ENCODE data around the gene PRSS2.

GRCh38 chr7:142770661-142771352, at the start of gene PRSS2:
- TF ChIP-seq, protein P1, sequence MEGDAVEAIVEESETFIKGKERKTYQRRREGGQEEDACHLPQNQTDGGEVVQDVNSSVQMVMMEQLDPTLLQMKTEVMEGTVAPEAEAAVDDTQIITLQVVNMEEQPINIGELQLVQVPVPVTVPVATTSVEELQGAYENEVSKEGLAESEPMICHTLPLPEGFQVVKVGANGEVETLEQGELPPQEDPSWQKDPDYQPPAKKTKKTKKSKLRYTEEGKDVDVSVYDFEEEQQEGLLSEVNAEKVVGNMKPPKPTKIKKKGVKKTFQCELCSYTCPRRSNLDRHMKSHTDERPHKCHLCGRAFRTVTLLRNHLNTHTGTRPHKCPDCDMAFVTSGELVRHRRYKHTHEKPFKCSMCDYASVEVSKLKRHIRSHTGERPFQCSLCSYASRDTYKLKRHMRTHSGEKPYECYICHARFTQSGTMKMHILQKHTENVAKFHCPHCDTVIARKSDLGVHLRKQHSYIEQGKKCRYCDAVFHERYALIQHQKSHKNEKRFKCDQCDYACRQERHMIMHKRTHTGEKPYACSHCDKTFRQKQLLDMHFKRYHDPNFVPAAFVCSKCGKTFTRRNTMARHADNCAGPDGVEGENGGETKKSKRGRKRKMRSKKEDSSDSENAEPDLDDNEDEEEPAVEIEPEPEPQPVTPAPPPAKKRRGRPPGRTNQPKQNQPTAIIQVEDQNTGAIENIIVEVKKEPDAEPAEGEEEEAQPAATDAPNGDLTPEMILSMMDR (IDR thresholded peaks at IDR 0.05): no peak
- TF ChIP-seq EZH2 (IDR thresholded peaks at IDR 0.05; ENCODE audit: borderline replicate concordance, insufficient read depth, low read depth, low read length, poor library complexity, severe bottlenecking): no peak
